ENCODE data around the gene AHCY.
"Not testable (repeated sequence)": the region's sequence is repeated elsewhere in the genome, so short reads cannot be mapped to it uniquely, and the experiment has no call there.

AHCY gene

GRCh38 chr20:34290471-34290870, 12.7 kb downstream of the AHCY start:
- FAIRE-seq (no peak), DNase-seq (ENCODE audit: insufficient read length) (no peak)
- no peak for TF ChIP-seq POLR2A (IDR thresholded peaks at IDR 0.05; ENCODE audit: low read depth, low read length)
- no peak for TF ChIP-seq POLR2AphosphoS5 (IDR thresholded peaks at IDR 0.05; ENCODE audit: low read depth, low read length)
- no peak for TF ChIP-seq TAF1 (IDR thresholded peaks at IDR 0.05; ENCODE audit: borderline replicate concordance, low read depth, low read length)

DNA sequence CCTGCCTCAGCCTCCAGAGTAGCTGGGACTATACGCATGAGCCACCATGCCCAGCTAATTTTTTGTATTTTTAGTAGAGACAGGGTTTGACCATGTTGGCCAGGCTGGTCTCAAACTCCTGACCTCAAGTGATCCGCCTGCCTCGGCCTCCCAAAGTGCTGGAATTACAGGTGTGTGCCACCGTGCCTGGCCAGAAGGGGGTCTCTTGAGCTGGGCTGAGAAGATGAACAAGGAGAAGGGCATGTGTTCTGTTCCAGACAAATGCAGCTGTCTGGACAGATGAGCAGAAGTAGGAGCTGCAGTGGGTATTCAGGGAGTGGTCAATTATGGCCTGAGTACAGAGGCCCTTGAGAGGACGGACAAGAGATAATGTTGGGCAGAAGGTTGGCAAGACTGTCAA, 15.7 kb downstream of the AHCY start:
- not testable (repeated sequence) for FAIRE-seq; DNase-seq (ENCODE audit: insufficient read length)

DNA sequence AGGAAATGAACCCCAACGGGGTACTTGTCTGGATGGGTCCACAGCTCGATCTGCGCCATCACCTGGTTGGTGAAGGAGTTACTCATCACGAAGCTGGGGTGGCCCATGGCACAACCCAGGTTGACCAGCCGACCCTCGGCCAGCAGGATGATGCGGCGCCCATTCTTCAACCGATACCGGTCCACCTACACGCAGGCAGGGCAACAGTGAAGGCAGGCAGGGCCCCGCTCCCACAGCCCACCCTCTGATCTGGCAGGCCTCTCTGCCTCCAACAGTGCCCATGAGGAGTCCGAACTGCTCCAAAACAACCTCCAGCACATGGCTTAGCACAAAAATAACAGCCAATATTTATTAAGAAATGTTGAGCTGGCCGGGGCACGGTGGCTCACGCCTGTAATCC, 17.7 kb downstream of the AHCY start:
- DNase-seq (ENCODE audit: insufficient read length) = no peak
- TF ChIP-seq TAF1 (IDR thresholded peaks at IDR 0.05; ENCODE audit: borderline replicate concordance, low read depth, low read length) = no peak
- no peak for TF ChIP-seq POLR2A (IDR thresholded peaks at IDR 0.05; ENCODE audit: low read depth, low read length)
- TF ChIP-seq POLR2AphosphoS5 (IDR thresholded peaks at IDR 0.05; ENCODE audit: low read depth, low read length) = no peak
- no peak for FAIRE-seq

DNA sequence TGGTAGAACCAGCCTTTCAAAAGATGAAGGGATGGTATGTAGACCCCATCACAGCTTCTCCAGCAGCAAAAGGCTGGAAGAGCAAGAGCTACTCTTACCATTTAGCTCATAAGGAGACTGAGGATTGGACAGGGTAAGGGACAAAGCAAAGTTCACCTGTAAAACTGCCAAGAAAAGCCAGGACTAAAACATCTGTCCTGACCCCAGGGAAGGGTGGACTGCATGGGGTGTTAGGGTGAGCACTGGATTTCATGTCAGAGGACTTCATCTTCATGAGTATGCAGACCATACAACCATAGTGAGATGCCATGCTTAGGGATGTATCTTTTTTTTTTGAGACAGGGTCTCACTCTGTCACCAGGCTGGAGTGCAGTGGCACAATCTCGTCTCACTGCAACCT, 19.3 kb downstream of the AHCY start:
- no peak for DNase-seq (ENCODE audit: insufficient read length)
- TF ChIP-seq POLR2AphosphoS5 (IDR thresholded peaks at IDR 0.05; ENCODE audit: low read depth, low read length) (no peak), TAF1 (IDR thresholded peaks at IDR 0.05; ENCODE audit: borderline replicate concordance, low read depth, low read length) (no peak), POLR2A (IDR thresholded peaks at IDR 0.05; ENCODE audit: low read depth, low read length) (no peak)
- no peak for FAIRE-seq

DNA sequence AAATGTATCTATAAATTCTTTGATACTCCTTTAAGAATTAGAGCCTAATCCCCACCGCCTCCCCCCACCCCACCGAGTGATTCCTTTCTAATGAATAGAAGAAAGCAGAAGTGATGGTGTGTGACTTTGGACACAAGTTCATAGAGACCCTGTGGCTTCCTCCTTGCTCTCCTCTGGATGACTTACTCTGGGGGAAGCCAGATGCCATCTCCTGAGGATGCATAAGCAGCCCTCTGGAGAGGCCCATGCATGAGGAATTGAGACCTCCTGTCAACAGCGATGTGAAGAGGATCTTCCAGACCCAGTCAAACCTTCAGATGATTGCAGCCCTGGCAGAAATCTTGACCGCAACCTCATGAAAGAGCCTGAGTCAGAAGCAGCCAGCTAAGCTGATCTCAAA, 21.1 kb downstream of the AHCY start:
- FAIRE-seq (no peak), DNase-seq (ENCODE audit: insufficient read length) (no peak)
- no peak for TF ChIP-seq TAF1 (IDR thresholded peaks at IDR 0.05; ENCODE audit: borderline replicate concordance, low read depth, low read length)
- no peak for TF ChIP-seq POLR2AphosphoS5 (IDR thresholded peaks at IDR 0.05; ENCODE audit: low read depth, low read length)

DNA sequence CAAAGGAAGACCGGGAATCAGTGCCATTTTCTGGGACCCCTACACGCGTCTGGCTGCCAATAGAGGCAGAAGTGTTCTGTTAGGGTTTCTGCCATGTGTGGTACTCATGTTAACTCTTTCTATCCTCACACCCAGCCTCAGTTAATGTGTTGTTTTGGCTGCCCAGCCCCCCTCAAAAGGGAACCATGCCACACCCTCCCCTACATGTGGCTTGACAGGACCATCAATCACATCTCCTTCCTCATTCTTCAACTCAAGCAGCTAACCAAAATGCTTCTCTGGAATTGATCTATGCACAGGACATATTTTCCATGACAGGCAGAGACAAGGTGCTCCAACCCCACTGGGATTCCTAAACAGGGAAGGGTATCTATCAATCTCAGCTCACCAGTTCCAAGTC, 22.0 kb downstream of the AHCY start:
- DNase-seq (ENCODE audit: insufficient read length) (no peak), FAIRE-seq (no peak)

DNA sequence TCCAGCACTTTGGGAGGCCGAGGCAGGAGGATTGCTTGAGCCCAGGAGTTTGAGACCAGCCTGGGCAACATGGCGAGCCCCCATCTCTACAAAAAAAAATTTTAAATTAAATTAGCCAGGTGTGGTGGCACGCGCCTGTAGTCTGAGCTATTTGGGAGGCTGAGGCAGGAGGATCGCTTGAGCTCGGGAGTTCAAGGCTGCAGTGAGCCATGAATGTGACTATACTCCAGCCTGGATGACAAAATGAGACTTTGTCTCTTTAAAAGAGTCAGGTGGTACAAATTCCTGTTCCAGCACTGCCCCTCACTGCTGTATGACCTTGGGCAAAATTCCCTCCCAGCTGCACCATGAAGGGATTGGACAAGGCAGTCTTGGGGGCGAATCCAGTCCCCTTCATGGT, 28.5 kb downstream of the AHCY start:
- DNase-seq (ENCODE audit: insufficient read length) (no peak), FAIRE-seq (no peak)
- no peak for TF ChIP-seq POLR2AphosphoS5 (IDR thresholded peaks at IDR 0.05; ENCODE audit: low read depth, low read length)
- TF ChIP-seq TAF1 (IDR thresholded peaks at IDR 0.05; ENCODE audit: borderline replicate concordance, low read depth, low read length) = no peak
- TF ChIP-seq POLR2A (IDR thresholded peaks at IDR 0.05; ENCODE audit: low read depth, low read length) = no peak

More for the DNA sequence above, 22.0 kb downstream of the AHCY start:
- TF ChIP-seq POLR2AphosphoS5 (IDR thresholded peaks at IDR 0.05; ENCODE audit: low read depth, low read length) (no peak), POLR2A (IDR thresholded peaks at IDR 0.05; ENCODE audit: low read depth, low read length) (no peak), TAF1 (IDR thresholded peaks at IDR 0.05; ENCODE audit: borderline replicate concordance, low read depth, low read length) (no peak)

GRCh38 chr20:34271956-34272355, 31.2 kb downstream of the AHCY start:
- FAIRE-seq (no peak), DNase-seq (ENCODE audit: insufficient read length) (no peak)
- no peak for TF ChIP-seq POLR2A (IDR thresholded peaks at IDR 0.05; ENCODE audit: low read depth, low read length)
- TF ChIP-seq TAF1 (IDR thresholded peaks at IDR 0.05; ENCODE audit: borderline replicate concordance, low read depth, low read length) = no peak
- TF ChIP-seq POLR2AphosphoS5 (IDR thresholded peaks at IDR 0.05; ENCODE audit: low read depth, low read length) = no peak

DNA sequence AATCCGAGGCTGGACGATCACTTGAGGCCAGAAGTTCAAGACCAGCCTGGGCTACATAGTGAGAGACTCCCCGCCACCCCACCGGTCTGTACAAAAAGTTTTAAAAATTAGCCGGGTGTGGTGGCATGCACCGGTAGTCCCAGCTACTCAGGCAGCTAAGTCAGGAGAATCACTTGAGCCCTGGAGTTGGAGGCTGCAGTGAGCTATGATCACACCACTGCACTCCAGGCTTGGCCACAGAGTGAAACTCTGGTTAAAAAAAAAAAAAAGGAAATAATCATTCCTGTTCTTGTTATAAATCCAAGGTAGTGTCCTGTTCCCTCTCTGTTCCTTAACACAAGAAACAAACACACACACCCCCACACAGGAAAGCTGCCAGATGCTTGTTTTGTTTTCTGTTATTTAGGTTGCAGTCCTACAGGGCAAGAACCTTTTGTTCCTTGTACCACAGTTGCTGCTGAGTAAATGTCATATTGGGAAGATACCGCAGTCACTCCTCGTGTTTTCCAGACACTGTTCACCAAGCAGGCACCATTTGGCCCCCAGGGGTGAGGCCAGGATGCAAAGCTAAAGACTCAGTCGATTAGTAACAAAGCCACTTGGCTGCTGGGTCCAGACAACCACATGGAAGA, 33.0 kb downstream of the AHCY start:
- DNase-seq (ENCODE audit: insufficient read length) = no peak
- no peak for TF ChIP-seq TAF1 (IDR thresholded peaks at IDR 0.05; ENCODE audit: borderline replicate concordance, low read depth, low read length)
- no peak for TF ChIP-seq POLR2A (IDR thresholded peaks at IDR 0.05; ENCODE audit: low read depth, low read length)
- no peak for TF ChIP-seq POLR2AphosphoS5 (IDR thresholded peaks at IDR 0.05; ENCODE audit: low read depth, low read length)
- FAIRE-seq = no peak

GRCh38 chr20:34268851-34269636, 34.1 kb downstream of the AHCY start:
- TF ChIP-seq POLR2AphosphoS5 (IDR thresholded peaks at IDR 0.05; ENCODE audit: low read depth, low read length) (no peak), POLR2A (IDR thresholded peaks at IDR 0.05; ENCODE audit: low read depth, low read length) (no peak), TAF1 (IDR thresholded peaks at IDR 0.05; ENCODE audit: borderline replicate concordance, low read depth, low read length) (no peak)
- no peak for DNase-seq (ENCODE audit: insufficient read length)
- FAIRE-seq = no peak

DNA sequence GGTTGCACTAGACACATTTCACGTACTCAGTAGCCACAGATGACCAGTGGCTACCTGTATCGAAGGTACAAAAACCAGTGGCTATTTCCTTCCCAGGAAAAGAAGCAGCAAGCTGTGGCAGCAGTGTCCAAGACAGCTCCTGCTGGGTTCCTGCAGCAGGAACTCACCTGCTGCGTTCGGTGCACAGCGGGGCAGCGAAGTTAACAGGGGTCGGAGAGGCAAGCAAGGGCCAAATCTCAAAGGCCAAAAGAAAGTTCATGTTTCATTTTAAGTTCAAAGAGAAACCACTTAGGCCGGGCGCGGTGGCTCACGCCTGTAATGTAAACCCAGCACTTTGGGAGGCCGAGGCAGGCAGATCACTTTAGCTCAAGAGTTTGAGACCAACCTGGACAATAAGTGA, 35.0 kb downstream of the AHCY start:
- DNase-seq (ENCODE audit: insufficient read length) (no peak), FAIRE-seq (no peak)
- no peak for TF ChIP-seq POLR2AphosphoS5 (IDR thresholded peaks at IDR 0.05; ENCODE audit: low read depth, low read length)
- no peak for TF ChIP-seq TAF1 (IDR thresholded peaks at IDR 0.05; ENCODE audit: borderline replicate concordance, low read depth, low read length)
- TF ChIP-seq POLR2A (IDR thresholded peaks at IDR 0.05; ENCODE audit: low read depth, low read length) = no peak

GRCh38 chr20:34264141-34264540, 39.0 kb downstream of the AHCY start:
- FAIRE-seq (no peak), DNase-seq (ENCODE audit: insufficient read length) (no peak)
- TF ChIP-seq POLR2AphosphoS5 (IDR thresholded peaks at IDR 0.05; ENCODE audit: low read depth, low read length) = no peak
- no peak for TF ChIP-seq POLR2A (IDR thresholded peaks at IDR 0.05; ENCODE audit: low read depth, low read length)
- TF ChIP-seq TAF1 (IDR thresholded peaks at IDR 0.05; ENCODE audit: borderline replicate concordance, low read depth, low read length) = no peak

DNA sequence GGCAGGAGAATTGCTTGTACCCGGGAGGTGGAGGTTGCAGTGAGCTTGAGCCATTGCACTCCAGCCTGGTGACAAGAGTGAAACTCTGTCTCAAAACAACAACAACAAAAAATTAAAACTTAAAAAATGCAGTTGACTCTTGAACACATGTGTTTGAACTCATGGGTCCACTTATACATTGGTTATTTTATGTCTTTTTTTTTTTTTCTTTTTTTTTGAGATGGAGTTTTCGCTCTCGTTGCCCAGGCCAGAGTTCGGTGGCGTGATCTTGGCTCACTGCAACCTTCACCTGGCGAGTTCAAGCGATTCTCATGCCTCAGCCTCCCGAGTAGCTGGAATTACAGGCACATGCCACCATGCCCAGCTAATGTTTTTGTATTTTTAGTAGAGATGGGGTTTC, 39.7 kb downstream of the AHCY start:
- FAIRE-seq; DNase-seq (ENCODE audit: insufficient read length): not testable (repeated sequence)

All from GM12892 (cell line).